ENCODE measurements around the gene C1QTNF9. TPM values are rescaled to one million over a fixed set of nuclear protein-coding genes. Genes with fewer than 3 reads are reported as not detected.

The C1QTNF9 gene
- total and polyA plus RNA-seq, 4 donors, result 0.10 to 0.25 (median 0.19) TPM; not detected in 1

DNA sequence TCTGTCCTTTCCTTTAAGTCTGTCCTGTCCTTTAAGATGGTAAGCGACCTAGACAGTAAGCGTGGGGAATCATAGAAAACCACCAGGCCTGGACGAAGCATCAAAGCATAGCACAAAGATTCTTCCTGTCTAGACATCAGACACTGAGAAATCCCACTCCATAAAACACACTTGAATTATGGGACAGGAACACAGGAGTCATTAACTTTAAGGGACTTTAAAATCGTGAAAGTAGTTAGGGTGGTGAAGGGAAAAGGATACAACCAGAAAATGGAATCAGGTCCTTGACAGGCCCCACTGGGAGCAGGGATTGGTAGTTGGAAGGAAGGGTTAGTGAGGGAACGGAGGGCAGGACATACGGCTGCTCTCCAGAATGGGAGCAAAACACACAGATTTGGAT lies 31.6 kb upstream of the C1QTNF9 start:
- no peak overlapping the region for H3K9ac ChIP-seq (ENCODE audit: low read depth in 1 of 2, low read length in 2 of 2)
- H3K9me3 ChIP-seq (ENCODE audit: control insufficient read depth in 4 of 4, low read length in 3 of 4), result no peaks in the 10 kb centered on the region
- H3K4me1 ChIP-seq (ENCODE audit: control insufficient read depth in 4 of 4, insufficient read depth in 4 of 4, low read length in 3 of 4), result peaks cover 0 to 3% (median 0%) of the 10 kb centered on the region in 4 donors
- H3K27me3 ChIP-seq (ENCODE audit: control insufficient read depth in 4 of 4, insufficient read depth in 4 of 4, low read length in 3 of 4), result no peaks in the 10 kb centered on the region
- TF ChIP-seq RXRA (IDR thresholded peaks at IDR 0.05) (no peak), GABPA (IDR thresholded peaks at IDR 0.05 in 1 of 2, conservative IDR thresholded peaks at IDR 0.05 in 1 of 2) (no peak), JUND (IDR thresholded peaks at IDR 0.05) (no peak), ZBTB33 (IDR thresholded peaks at IDR 0.05) (no peak), SP1 (IDR thresholded peaks at IDR 0.05) (no peak), EGR1 (IDR thresholded peaks at IDR 0.05; ENCODE audit: low read depth in 2 of 2) (no peak), RAD21 (IDR thresholded peaks at IDR 0.05) (no peak), FOXA1 (IDR thresholded peaks at IDR 0.05) (no peak), HNF4A (conservative IDR thresholded peaks at IDR 0.05) (no peak), HNF4G (IDR thresholded peaks at IDR 0.05) (no peak), NR2F2 (IDR thresholded peaks at IDR 0.05) (no peak), FOXA2 (IDR thresholded peaks at IDR 0.05) (no peak), YY1 (IDR thresholded peaks at IDR 0.05) (no peak), MAX (IDR thresholded peaks at IDR 0.05) (no peak), ATF3 (IDR thresholded peaks at IDR 0.05) (no peak)
- TF ChIP-seq, protein P1, sequence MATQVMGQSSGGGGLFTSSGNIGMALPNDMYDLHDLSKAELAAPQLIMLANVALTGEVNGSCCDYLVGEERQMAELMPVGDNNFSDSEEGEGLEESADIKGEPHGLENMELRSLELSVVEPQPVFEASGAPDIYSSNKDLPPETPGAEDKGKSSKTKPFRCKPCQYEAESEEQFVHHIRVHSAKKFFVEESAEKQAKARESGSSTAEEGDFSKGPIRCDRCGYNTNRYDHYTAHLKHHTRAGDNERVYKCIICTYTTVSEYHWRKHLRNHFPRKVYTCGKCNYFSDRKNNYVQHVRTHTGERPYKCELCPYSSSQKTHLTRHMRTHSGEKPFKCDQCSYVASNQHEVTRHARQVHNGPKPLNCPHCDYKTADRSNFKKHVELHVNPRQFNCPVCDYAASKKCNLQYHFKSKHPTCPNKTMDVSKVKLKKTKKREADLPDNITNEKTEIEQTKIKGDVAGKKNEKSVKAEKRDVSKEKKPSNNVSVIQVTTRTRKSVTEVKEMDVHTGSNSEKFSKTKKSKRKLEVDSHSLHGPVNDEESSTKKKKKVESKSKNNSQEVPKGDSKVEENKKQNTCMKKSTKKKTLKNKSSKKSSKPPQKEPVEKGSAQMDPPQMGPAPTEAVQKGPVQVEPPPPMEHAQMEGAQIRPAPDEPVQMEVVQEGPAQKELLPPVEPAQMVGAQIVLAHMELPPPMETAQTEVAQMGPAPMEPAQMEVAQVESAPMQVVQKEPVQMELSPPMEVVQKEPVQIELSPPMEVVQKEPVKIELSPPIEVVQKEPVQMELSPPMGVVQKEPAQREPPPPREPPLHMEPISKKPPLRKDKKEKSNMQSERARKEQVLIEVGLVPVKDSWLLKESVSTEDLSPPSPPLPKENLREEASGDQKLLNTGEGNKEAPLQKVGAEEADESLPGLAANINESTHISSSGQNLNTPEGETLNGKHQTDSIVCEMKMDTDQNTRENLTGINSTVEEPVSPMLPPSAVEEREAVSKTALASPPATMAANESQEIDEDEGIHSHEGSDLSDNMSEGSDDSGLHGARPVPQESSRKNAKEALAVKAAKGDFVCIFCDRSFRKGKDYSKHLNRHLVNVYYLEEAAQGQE (IDR thresholded peaks at IDR 0.05), result no peak
- 93% methylated on average over 6 of the region's 6 CpGs for WGBS
- H3K36me3 ChIP-seq (ENCODE audit: control insufficient read depth in 4 of 4, insufficient read depth in 3 of 4, low read depth in 1 of 4, low read length in 3 of 4), result peaks cover 0 to 11% (median 6%) of the 10 kb centered on the region in 4 donors
- no peak overlapping the region for H3K27ac ChIP-seq (ENCODE audit: low read depth in 1 of 2, low read length in 2 of 2)
- no peak overlapping the region for H3K4me3 ChIP-seq (ENCODE audit: low read depth in 1 of 3, low read length in 3 of 3)
- DNase-seq (ENCODE audit: low spot score), result no peak

GRCh38 chr13:24279327-24280110 lies 29.9 kb upstream of the C1QTNF9 start:
- peaks cover 0 to 2% (median 0%) of the 10 kb centered on the region in 4 donors for H3K4me1 ChIP-seq (ENCODE audit: control insufficient read depth in 4 of 4, insufficient read depth in 4 of 4, low read length in 3 of 4)
- no peak for TF ChIP-seq GABPA (IDR thresholded peaks at IDR 0.05 in 1 of 2, conservative IDR thresholded peaks at IDR 0.05 in 1 of 2)
- TF ChIP-seq YY1 (IDR thresholded peaks at IDR 0.05), result no peak
- TF ChIP-seq CTCF (IDR thresholded peaks at IDR 0.05; ENCODE audit: low read depth, low read length, missing input control), result no peak
- no peak for TF ChIP-seq HNF4A (conservative IDR thresholded peaks at IDR 0.05)
- no peaks in the 10 kb centered on the region for H3K9me3 ChIP-seq (ENCODE audit: control insufficient read depth in 4 of 4, low read length in 3 of 4)
- H3K9ac ChIP-seq (ENCODE audit: low read depth in 1 of 2, low read length in 2 of 2), result no peak overlapping the region
- H3K27me3 ChIP-seq (ENCODE audit: control insufficient read depth in 4 of 4, insufficient read depth in 4 of 4, low read length in 3 of 4), result no peaks in the 10 kb centered on the region
- DNase-seq (ENCODE audit: low spot score), result no peak
- H3K27ac ChIP-seq (ENCODE audit: low read depth in 1 of 2, low read length in 2 of 2), result no peak overlapping the region
- H3K4me3 ChIP-seq (ENCODE audit: low read depth in 1 of 3, low read length in 3 of 3), result no peak overlapping the region
- H3K36me3 ChIP-seq (ENCODE audit: control insufficient read depth in 4 of 4, insufficient read depth in 3 of 4, low read depth in 1 of 4, low read length in 3 of 4), result peaks cover 0 to 23% (median 13%) of the 10 kb centered on the region in 4 donors
- WGBS, result 92% methylated on average over 8 of the region's 8 CpGs

Measured in liver (tissue), 9 donors.